ENCODE results near the gene BLNK.

DNA sequence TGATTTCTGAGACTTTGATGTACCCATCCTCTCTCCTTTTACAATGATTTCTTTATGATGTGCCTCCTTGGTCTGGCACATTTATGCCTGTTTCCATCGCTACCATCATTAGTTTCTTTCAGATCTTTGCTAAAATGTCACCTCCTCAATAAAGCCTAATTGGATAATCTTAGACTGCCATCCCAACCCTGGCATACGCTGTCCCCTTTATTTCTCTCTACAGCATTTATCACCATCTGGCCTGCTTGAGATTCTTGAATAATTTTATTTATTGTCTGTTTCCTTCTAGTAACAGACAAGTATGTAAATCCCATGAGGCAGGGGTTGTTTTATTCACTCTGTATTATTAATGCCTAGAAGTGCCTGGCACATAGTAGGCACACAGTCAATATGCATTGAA, 26.1 kb upstream of the BLNK start:
- TF ChIP-seq, protein P1, sequence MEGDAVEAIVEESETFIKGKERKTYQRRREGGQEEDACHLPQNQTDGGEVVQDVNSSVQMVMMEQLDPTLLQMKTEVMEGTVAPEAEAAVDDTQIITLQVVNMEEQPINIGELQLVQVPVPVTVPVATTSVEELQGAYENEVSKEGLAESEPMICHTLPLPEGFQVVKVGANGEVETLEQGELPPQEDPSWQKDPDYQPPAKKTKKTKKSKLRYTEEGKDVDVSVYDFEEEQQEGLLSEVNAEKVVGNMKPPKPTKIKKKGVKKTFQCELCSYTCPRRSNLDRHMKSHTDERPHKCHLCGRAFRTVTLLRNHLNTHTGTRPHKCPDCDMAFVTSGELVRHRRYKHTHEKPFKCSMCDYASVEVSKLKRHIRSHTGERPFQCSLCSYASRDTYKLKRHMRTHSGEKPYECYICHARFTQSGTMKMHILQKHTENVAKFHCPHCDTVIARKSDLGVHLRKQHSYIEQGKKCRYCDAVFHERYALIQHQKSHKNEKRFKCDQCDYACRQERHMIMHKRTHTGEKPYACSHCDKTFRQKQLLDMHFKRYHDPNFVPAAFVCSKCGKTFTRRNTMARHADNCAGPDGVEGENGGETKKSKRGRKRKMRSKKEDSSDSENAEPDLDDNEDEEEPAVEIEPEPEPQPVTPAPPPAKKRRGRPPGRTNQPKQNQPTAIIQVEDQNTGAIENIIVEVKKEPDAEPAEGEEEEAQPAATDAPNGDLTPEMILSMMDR (IDR thresholded peaks at IDR 0.05; ENCODE audit: borderline replicate concordance, extremely low read depth, low read length, poor library complexity, severe bottlenecking): no peak
- no peak for TF ChIP-seq EZH2 (IDR thresholded peaks at IDR 0.05; ENCODE audit: borderline replicate concordance, low read depth, low read length, severe bottlenecking)

Measured in DND-41 (cell line).